ENCODE data around the gene MADD.

The MADD gene

GRCh38 chr11:47340010-47340409 is 70.1 kb downstream of the MADD start:
- no peak for TF ChIP-seq EZH2 (IDR thresholded peaks at IDR 0.05; ENCODE audit: borderline replicate concordance, low read depth, low read length, severe bottlenecking)
- TF ChIP-seq, protein P1, sequence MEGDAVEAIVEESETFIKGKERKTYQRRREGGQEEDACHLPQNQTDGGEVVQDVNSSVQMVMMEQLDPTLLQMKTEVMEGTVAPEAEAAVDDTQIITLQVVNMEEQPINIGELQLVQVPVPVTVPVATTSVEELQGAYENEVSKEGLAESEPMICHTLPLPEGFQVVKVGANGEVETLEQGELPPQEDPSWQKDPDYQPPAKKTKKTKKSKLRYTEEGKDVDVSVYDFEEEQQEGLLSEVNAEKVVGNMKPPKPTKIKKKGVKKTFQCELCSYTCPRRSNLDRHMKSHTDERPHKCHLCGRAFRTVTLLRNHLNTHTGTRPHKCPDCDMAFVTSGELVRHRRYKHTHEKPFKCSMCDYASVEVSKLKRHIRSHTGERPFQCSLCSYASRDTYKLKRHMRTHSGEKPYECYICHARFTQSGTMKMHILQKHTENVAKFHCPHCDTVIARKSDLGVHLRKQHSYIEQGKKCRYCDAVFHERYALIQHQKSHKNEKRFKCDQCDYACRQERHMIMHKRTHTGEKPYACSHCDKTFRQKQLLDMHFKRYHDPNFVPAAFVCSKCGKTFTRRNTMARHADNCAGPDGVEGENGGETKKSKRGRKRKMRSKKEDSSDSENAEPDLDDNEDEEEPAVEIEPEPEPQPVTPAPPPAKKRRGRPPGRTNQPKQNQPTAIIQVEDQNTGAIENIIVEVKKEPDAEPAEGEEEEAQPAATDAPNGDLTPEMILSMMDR (IDR thresholded peaks at IDR 0.05; ENCODE audit: borderline replicate concordance, extremely low read depth, low read length, poor library complexity, severe bottlenecking), result no peak
- H3K4me1 ChIP-seq (ENCODE audit: insufficient read depth, low read length), result no peaks in the 10 kb centered on the region
- no peak for DNase-seq
- no peaks in the 10 kb centered on the region for H4K20me1 ChIP-seq (ENCODE audit: insufficient read depth, low read length)
- H3K4me2 ChIP-seq (ENCODE audit: insufficient read depth, low read length), result no peak overlapping the region
- no peak overlapping the region for H2AFZ ChIP-seq (ENCODE audit: low read depth, low read length)
- no peak overlapping the region for H3K27ac ChIP-seq (ENCODE audit: low read length)
- H3K79me2 ChIP-seq (ENCODE audit: insufficient read depth, low read length), result no peaks in the 10 kb centered on the region
- ATAC-seq (ENCODE audit: insufficient read depth, low read depth), result no peak
- no peaks in the 10 kb centered on the region for H3K27me3 ChIP-seq (ENCODE audit: insufficient read depth, low read length, poor library complexity)
- no peak overlapping the region for H3K9ac ChIP-seq (ENCODE audit: low read depth, low read length)
- no peaks in the 10 kb centered on the region for H3K36me3 ChIP-seq (ENCODE audit: insufficient read depth, low read length)
- no peak overlapping the region for H3K4me3 ChIP-seq (ENCODE audit: low read depth in 1 of 2, low read length in 2 of 2)
- H3K9me3 ChIP-seq (ENCODE audit: insufficient read depth, low read length, severe bottlenecking), result no peaks in the 10 kb centered on the region

GRCh38 chr11:47340980-47341775 is 71.2 kb downstream of the MADD start:
- no peaks in the 10 kb centered on the region for H3K79me2 ChIP-seq (ENCODE audit: insufficient read depth, low read length)
- H2AFZ ChIP-seq (ENCODE audit: low read depth, low read length), result no peak overlapping the region
- H3K27me3 ChIP-seq (ENCODE audit: insufficient read depth, low read length, poor library complexity), result no peaks in the 10 kb centered on the region
- H3K4me3 ChIP-seq (ENCODE audit: low read depth in 1 of 2, low read length in 2 of 2), result no peak overlapping the region
- no peaks in the 10 kb centered on the region for H3K36me3 ChIP-seq (ENCODE audit: insufficient read depth, low read length)
- ATAC-seq (ENCODE audit: insufficient read depth, low read depth) (no peak), DNase-seq (no peak)
- no peak overlapping the region for H3K27ac ChIP-seq (ENCODE audit: low read length)
- H3K9me3 ChIP-seq (ENCODE audit: insufficient read depth, low read length, severe bottlenecking), result no peaks in the 10 kb centered on the region
- no peaks in the 10 kb centered on the region for H3K4me1 ChIP-seq (ENCODE audit: insufficient read depth, low read length)
- H4K20me1 ChIP-seq (ENCODE audit: insufficient read depth, low read length), result no peaks in the 10 kb centered on the region
- TF ChIP-seq, protein P1 (IDR thresholded peaks at IDR 0.05; ENCODE audit: borderline replicate concordance, extremely low read depth, low read length, poor library complexity, severe bottlenecking), result no peak
- TF ChIP-seq EZH2 (IDR thresholded peaks at IDR 0.05; ENCODE audit: borderline replicate concordance, low read depth, low read length, severe bottlenecking), result no peak
- no peak overlapping the region for H3K9ac ChIP-seq (ENCODE audit: low read depth, low read length)
- no peak overlapping the region for H3K4me2 ChIP-seq (ENCODE audit: insufficient read depth, low read length)

GRCh38 chr11:47342036-47342803 is 72.3 kb downstream of the MADD start:
- H3K27me3 ChIP-seq (ENCODE audit: insufficient read depth, low read length, poor library complexity), result no peaks in the 10 kb centered on the region
- no peaks in the 10 kb centered on the region for H4K20me1 ChIP-seq (ENCODE audit: insufficient read depth, low read length)
- H3K9me3 ChIP-seq (ENCODE audit: insufficient read depth, low read length, severe bottlenecking), result no peaks in the 10 kb centered on the region
- ATAC-seq (ENCODE audit: insufficient read depth, low read depth), result no peak
- DNase-seq, result no peak
- no peaks in the 10 kb centered on the region for H3K36me3 ChIP-seq (ENCODE audit: insufficient read depth, low read length)
- TF ChIP-seq, protein P1 (IDR thresholded peaks at IDR 0.05; ENCODE audit: borderline replicate concordance, extremely low read depth, low read length, poor library complexity, severe bottlenecking), result no peak
- TF ChIP-seq EZH2 (IDR thresholded peaks at IDR 0.05; ENCODE audit: borderline replicate concordance, low read depth, low read length, severe bottlenecking), result no peak
- no peaks in the 10 kb centered on the region for H3K79me2 ChIP-seq (ENCODE audit: insufficient read depth, low read length)
- no peak overlapping the region for H3K4me2 ChIP-seq (ENCODE audit: insufficient read depth, low read length)
- H3K4me1 ChIP-seq (ENCODE audit: insufficient read depth, low read length), result no peaks in the 10 kb centered on the region
- H3K4me3 ChIP-seq (ENCODE audit: low read depth in 1 of 2, low read length in 2 of 2), result no peak overlapping the region
- no peak overlapping the region for H2AFZ ChIP-seq (ENCODE audit: low read depth, low read length)
- no peak overlapping the region for H3K9ac ChIP-seq (ENCODE audit: low read depth, low read length)
- H3K27ac ChIP-seq (ENCODE audit: low read length), result no peak overlapping the region

Data from DND-41 (cell line).